ENCODE measurements around the gene ACTMAP.
"Not testable (repeated sequence)": the region's sequence is repeated elsewhere in the genome, so short reads cannot be mapped to it uniquely, and the experiment has no call there.

ACTMAP gene

GRCh38 chr19:40775632-40776022 is 25.4 kb upstream of the ACTMAP start:
- DNase-seq = no peak

GRCh38 chr19:40774916-40775631 is 24.8 kb upstream of the ACTMAP start, which contains the start of gene MIA:
Gene MIA, plus strand, starts transcription at chr19:40775521. Its CDS starts 22 bp downstream, at chr19:40775543.
- DNase-seq = no peak

DNA sequence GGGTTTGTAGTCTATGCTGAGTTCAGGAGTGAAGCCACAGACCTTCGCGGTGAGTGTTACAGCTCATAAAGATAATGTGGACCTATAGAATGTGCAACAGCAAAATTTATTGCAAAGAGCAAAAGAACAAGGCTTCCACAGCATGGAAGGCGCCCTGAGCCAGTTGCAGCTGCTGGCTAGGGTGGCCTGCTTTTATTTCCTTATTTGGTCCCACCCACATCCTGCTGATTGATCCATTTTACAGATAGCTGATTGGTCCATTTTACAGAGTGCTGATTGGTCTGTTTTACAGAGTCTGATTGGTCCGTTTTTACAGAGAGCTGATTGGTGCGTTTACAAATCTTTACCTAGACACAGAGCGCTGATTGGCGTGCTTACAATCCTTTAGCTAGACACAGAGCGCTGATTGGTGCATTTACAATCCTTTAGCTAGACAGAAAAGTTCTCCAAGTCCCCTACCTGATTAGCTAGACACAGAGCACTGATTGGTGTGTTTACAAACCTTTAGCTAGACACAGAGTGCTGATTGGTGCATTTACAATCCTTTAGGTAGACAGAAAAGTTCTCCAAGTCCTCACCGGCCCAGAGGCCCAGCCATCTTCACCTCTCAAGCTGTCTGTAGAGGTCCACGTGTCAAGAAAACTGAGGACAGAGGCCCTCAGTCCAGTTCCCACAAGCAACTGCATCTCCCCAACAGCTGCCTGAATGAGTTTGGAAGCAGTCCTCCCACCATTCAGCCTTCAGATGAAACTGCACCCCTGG is 21.0 kb upstream of the ACTMAP start:
- DNase-seq = not testable (repeated sequence)

- no peak for DNase-seq
Measured at GRCh38 chr19:40768869-40769268, 18.6 kb upstream of the ACTMAP start.

DNA sequence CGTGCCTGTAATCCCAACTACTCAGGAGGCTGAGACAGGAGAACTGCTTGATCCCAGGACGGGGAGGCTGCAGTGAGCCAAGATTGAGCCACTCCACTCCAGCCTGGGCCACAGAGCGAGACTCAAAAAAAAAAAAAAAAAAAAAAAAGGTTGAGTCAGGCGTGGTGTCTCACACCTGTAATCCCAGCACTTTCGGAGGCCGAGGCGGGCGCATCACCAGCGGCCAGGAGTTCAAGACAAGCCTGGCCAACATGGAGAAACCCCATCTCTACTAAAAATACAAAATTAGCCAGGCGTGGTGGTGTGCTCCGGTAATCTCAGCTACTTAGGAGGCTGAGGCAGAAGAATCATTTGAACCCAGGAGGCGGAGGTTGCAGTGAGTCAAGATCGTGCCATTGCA is 16.1 kb upstream of the ACTMAP start:
- not testable (repeated sequence) for DNase-seq

DNA sequence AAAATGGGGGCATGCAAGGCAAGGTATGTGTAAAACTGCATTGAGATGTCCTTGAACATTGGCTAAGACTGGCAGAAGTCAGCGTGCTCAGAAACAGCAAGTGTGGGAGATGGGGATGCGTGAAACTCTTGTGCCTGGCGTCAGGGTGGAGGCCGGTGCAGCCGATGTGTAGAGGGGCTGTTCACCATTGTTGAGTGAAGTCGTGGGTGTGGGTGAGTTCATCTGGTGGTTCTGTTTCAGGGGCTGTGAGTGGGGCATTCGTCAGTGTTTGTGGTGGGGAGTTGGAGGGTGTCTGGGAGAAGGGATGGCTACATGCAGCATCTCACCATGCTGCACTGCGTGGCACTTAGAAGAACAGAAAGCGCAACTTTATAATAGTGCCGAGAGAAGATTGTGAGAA is 13.7 kb upstream of the ACTMAP start:
- DNase-seq = no peak

DNA sequence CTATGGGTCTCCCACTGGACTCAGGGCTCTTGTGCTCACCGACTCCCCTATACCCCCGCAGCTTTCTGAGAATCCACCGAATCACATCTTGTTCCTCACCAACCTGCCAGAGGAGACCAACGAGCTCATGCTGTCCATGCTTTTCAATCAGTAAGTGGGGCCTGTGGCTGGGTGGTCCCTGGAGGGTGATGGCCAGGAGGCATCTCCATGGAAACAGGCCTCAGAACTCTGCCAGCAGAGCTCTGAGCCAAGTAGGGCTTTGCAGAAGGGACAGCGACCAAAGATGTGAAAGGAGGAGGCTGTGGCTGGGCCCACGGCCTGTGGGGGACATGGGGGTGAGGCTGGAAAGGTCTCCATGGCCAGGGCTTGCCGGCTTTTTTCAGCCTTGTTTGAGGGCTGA is 13.2 kb upstream of the ACTMAP start:
- DNase-seq = no peak

DNA sequence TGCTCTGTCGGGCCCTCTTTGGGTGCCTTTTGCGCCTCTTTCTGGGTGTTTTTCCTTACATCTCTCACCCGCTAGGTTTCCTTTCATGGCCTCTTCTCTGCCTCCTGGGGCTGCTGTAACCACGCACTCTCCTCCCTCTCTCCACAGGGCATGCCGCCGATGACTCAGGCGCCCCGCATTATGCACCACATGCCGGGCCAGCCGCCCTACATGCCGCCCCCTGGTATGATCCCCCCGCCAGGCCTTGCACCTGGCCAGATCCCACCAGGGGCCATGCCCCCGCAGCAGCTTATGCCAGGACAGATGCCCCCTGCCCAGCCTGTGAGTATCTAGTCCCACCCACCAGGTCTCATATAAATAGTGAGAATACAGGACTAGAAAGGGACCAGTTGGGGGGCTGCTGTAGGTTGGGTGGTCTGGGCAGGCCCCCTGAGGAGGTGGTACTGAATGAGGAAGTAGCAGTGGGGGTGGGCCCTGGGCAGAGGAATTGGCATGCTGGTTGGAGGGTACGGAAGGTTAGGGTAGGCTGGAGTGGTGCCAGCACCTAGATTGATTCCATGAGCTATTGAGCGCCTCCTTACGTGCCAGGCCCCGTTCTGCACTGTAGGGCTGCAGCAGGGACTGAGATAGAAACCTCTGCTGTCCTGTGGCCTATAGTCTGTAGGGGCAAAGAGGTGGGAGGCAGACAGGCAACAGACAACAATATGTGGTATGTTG is 12.6 kb upstream of the ACTMAP start:
- no peak for DNase-seq

DNA sequence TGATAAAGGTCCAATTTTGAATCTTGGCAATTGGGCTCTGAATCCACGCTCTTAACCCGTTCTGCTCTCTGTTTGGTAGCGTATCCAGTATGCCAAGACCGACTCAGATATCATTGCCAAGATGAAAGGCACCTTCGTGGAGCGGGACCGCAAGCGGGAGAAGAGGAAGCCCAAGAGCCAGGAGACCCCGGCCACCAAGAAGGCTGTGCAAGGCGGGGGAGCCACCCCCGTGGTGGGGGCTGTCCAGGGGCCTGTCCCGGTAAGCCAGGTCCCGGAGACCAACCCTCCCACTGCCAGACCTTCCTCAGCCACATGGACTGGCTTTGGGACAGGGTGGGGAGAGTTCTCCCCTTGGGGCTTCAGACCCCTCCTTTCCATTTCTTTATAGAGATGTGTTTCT is 9.1 kb upstream of the ACTMAP start:
- no peak for DNase-seq

DNA sequence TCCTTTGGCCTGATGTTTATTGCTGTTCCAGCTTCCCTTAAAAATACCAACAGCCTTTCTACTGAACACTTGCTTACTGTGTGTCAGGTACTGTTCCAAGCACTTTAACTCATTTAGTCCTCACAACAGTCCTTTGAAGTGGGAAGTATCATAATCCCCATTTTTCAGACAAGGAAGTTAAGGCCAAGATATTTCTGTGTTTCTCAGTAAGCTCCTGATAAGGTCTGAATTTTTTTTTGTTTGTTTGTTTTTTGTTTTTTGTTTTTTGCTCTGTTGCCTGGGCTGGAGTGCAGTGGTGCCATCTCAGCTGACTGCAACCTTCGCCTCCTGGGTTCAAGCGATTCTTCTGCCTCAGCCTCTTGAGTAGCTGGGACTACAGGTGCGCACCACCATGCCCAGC is 8.2 kb upstream of the ACTMAP start:
- no peak for DNase-seq

DNA sequence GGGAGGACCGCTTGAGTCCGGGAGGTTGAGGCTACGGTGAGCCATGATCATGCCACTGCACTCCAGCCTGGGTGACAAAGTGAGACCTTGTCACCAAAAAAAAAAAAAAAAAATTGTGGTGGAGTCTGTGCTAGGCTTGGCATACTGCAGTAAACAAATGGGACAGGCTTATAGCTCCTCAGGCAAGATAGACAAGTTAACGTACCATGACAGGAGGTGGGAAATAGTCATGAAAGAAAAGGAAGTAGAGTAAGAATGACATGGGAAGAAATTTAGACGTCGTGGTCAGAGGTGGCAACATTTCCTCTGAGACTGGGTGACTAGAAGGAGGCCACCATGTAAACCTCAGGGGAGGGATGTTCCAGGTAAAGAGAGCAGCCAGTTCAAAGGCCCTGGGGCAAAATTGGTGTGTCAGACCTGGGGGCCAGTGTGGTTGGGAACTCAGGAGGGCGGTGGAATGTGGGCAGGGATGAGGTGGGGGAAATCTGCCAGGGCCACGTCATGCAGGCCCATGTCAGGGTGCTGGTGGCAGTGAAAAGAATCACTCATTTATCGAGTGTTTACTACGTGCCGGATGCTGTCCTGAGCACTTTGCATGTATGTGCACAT is 6.3 kb upstream of the ACTMAP start:
- DNase-seq = no peak

DNA sequence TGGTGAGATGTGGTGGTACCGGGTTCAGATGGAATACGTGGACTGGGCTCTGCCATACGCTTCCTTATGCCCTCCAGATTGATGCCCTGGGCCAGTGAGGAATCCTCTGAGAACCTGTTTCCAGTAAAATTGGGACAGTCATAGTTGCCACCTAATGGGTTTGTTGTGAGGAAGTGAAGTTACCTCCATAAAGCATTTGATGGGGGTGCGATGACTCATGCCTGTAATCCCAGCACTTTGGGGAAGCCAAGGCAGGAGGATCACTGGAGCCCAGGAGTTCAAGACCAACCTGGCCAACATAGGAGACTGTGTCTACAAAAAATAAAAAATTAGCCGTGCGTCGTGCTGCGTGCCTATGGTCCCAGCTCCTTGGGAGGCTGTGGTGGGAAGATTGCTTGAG is 5.5 kb upstream of the ACTMAP start:
- DNase-seq = no peak

- DNase-seq = no peak
Measured at GRCh38 chr19:40755248-40755624, 5.0 kb upstream of the ACTMAP start.

GRCh38 chr19:40754611-40755247 is 4.5 kb upstream of the ACTMAP start:
- DNase-seq = no peak

- DNase-seq = no peak
Measured at GRCh38 chr19:40752257-40752781, 2.0 kb upstream of the ACTMAP start.

GRCh38 chr19:40750874-40751537 is 729 bp upstream of the ACTMAP start, which contains the start of gene SNRPA:
Gene SNRPA, plus strand, starts transcription at chr19:40751203. Its CDS starts 206 bp downstream, at chr19:40751409.
- peak; percentile 95 for DNase-seq

DNA sequence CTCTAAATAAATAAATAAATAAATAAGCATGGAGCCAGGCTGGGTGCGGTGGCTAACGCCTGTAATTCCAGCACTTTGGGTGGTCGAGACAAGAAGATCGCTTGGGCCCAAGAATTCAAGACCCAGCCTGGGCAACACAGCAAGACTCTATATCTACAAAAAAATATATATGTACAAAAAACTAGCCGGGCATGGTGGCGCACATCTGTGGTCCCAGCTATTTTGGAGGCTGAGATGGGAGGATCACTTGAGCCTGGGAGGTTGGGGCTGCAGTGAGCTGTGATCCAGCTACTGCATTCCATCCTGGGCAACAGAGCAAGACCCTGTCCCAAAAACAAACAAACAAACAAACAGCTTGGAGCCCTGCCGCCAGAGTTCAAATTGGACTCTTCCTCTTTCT is 2.7 kb downstream of the ACTMAP start:
- no peak for DNase-seq

- DNase-seq = no peak
Measured at GRCh38 chr19:40745402-40745780, 4.9 kb downstream of the ACTMAP start.

DNA sequence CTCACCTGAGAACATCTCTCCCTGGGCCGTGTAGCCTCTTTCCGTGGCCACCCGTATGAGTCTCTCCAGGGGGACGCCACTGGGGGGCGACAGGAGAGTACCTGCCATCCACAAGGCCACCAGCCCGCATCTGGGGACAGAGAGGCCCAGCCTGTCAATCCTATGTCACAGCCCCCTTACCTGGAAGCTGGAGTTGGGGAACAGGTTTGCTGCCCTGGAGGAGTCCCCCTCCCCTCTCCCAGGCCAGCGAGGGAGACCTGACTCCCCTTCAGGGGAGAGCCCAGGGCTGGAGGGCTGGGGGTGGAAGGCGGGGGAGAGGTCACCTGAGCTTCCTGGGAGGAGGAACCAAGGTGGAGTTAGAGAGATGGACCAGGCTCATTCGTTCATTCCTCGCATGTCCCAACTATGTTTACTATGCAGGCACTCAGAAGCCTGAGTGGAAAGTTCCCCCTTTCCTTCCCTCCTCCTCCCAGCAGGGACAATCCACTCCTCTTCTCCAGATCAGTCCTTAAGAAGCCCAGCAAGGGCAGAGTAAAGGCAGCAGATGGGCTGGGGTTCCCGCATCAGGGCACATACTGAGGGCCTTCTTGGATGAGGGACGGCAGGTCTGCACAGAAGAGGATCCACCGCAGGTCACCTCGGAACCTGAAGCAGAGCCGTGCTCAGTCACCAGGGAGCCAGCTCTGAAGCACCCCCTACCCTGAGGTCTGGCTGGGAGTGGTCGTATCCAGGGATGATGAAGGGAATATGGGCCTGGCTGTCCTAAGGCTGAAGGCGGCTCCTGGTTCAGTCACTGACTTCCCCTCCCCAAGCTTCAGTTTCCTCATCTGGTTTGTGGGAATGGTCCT is 5.5 kb downstream of the ACTMAP start:
- no peak for DNase-seq

GRCh38 chr19:40743926-40744325 is 6.4 kb downstream of the ACTMAP start:
- no peak for DNase-seq

- DNase-seq = no peak
Measured at GRCh38 chr19:40742886-40743285, 7.4 kb downstream of the ACTMAP start.

Data from KG1 (cell line).